Hepatocyte (in vitro differentiated cells): ENCODE results near the gene SLC13A3. TPM values are rescaled to one million over a fixed set of nuclear protein-coding genes. Genes with fewer than 3 reads are reported as not detected.

Source experiments
- DNase-seq: peaks from one replicate; pipeline ENCODE4 v3.0.0-alpha.2; 2016; ENCODE audit warnings: low spot score
- H2AFZ ChIP-seq: fragments of 200-600 bp; sonication (generic); 2 replicates; pipeline ENCODE4 v1.6.0; 2016; ENCODE audit warnings: antibody characterized with exemption, mild to moderate bottlenecking
- H3K27ac ChIP-seq: fragments of 200-600 bp; sonication (generic); 2 replicates; pipeline ENCODE4 v1.5.1; 2016; ENCODE audit warnings: mild to moderate bottlenecking
- H3K27me3 ChIP-seq: fragments of 200-600 bp; sonication (generic); 2 replicates; pipeline ENCODE4 v1.6.1; 2016
- H3K36me3 ChIP-seq: fragments of 200-600 bp; sonication (generic); replicated peaks from 2 replicates; pipeline ENCODE4 v1.5.1; 2016; ENCODE audit warnings: low read depth; ENCODE audit not compliant: insufficient read depth
- H3K4me1 ChIP-seq: fragments of 200-600 bp; sonication (generic); 2 replicates; pipeline ENCODE4 v1.5.1; 2016; ENCODE audit warnings: mild to moderate bottlenecking, moderate library complexity; ENCODE audit not compliant: insufficient read depth
- H3K4me2 ChIP-seq: fragments of 200-600 bp; sonication (generic); 2 replicates; pipeline ENCODE4 v1.6.0; 2016
- H3K4me3 ChIP-seq: fragments of 200-600 bp; sonication (generic); 2 replicates; pipeline ENCODE4 v1.5.1; 2016; ENCODE audit warnings: mild to moderate bottlenecking
- H3K79me2 ChIP-seq: fragments of 200-600 bp; sonication (generic); 2 replicates; pipeline ENCODE4 v1.6.0; 2017; ENCODE audit warnings: mild to moderate bottlenecking
- H3K9me2 ChIP-seq: fragments of 200-600 bp; sonication (generic); replicated peaks from 2 replicates; pipeline ENCODE4 v1.6.0; 2017; ENCODE audit warnings: mild to moderate bottlenecking; ENCODE audit not compliant: insufficient read depth
- H3K9me3 ChIP-seq: fragments of 200-600 bp; sonication (generic); 2 replicates; pipeline ENCODE4 v1.5.1; 2016; ENCODE audit warnings: low read depth, mild to moderate bottlenecking
- H4K20me1 ChIP-seq: fragments of 200-600 bp; sonication (generic); 2 replicates; pipeline ENCODE4 v1.6.0; 2016; ENCODE audit warnings: mild to moderate bottlenecking; ENCODE audit not compliant: insufficient read depth, poor library complexity, severe bottlenecking
- EZH2 ChIP-seq: fragments of 200-600 bp; sonication (generic); IDR thresholded peaks from 2 replicates; pipeline ENCODE4 v1.6.1; 2016; ENCODE audit warnings: antibody characterized with exemption, mild to moderate bottlenecking, borderline replicate concordance
- EZH2phosphoT487 ChIP-seq: fragments of 200-600 bp; sonication (generic); IDR thresholded peaks from one replicate; pipeline ENCODE4 v1.6.1; 2018; ENCODE audit warnings: antibody characterized with exemption, mild to moderate bottlenecking, low read depth, moderate library complexity; ENCODE audit not compliant: unreplicated experiment, severe bottlenecking
- WGBS: methylation state at CpG from one replicate; pipeline ENCODE4 v1.1.6; 2016; ENCODE audit warnings: low lambda C conversion rate; ENCODE audit errors: missing lambda C conversion rate; 5-methylcytosine and 5-hydroxymethylcytosine counted together
- polyA plus RNA-seq: library from polyadenylated mRNA; unstranded; fragments of >200 nt; fragmentation: Nextera tagmentation; extraction: Ambion mirVana; gene quantifications from 2 replicates; pipeline ENCODE4 v1.2.1, GENCODE V29; 2016
- total RNA-seq: library from RNA; depleted of rRNA; stranded (reverse); fragments of >200 nt; gene quantifications from 2 replicates; pipeline ENCODE4 v1.2.3, GENCODE V29; 2014
- TF ChIP-seq, protein P1 (sequence below): fragments of 200-600 bp; sonication (generic); IDR thresholded peaks from 2 replicates; pipeline ENCODE4 v1.5.1; 2016; ENCODE audit warnings: antibody characterized with exemption, mild to moderate bottlenecking; ENCODE audit not compliant: poor library complexity

SLC13A3 gene
- total and polyA plus RNA-seq, 2 experiments from 2014 or later: 1.8 to 9.4 TPM

GRCh38 chr20:46520976-46521579 is 130.2 kb downstream of the SLC13A3 start:
- H3K4me2 ChIP-seq: no peak overlapping the region

DNA sequence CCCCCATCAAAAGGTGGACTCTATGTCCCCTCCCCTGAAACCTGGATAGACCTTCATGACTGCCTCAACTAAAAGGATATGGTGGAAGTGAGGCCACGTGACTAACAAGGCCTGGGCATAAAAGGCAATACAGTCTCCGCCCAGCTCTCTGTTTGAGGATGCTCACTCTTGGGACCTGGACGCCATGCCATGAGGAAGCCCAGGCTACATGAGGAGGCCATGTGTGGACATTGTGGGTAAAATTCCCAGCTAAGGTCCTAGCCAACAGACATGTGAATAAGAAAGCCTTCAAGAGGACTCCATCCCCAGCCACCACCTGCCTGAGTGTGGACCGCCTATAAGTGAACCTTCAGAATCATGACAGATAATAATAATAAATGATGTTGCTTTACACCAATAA is 130.7 kb downstream of the SLC13A3 start:
- Histone ChIP-seq H3K4me3 (no peak overlapping the region), H3K27me3 (peaks cover 10% of the 10 kb centered on the region), H2AFZ (no peak overlapping the region), H3K27ac (no peak overlapping the region), H3K36me3 (no peaks in the 10 kb centered on the region), H3K79me2 (no peaks in the 10 kb centered on the region), H3K9me2 (no peaks in the 10 kb centered on the region), H3K9me3 (no peaks in the 10 kb centered on the region), H4K20me1 (no peaks in the 10 kb centered on the region), H3K4me1 (no peaks in the 10 kb centered on the region), H3K4me2 (no peak overlapping the region)
- DNase-seq: no peak
- TF ChIP-seq EZH2 (no peak), EZH2phosphoT487 (no peak)
- TF ChIP-seq, protein P1, sequence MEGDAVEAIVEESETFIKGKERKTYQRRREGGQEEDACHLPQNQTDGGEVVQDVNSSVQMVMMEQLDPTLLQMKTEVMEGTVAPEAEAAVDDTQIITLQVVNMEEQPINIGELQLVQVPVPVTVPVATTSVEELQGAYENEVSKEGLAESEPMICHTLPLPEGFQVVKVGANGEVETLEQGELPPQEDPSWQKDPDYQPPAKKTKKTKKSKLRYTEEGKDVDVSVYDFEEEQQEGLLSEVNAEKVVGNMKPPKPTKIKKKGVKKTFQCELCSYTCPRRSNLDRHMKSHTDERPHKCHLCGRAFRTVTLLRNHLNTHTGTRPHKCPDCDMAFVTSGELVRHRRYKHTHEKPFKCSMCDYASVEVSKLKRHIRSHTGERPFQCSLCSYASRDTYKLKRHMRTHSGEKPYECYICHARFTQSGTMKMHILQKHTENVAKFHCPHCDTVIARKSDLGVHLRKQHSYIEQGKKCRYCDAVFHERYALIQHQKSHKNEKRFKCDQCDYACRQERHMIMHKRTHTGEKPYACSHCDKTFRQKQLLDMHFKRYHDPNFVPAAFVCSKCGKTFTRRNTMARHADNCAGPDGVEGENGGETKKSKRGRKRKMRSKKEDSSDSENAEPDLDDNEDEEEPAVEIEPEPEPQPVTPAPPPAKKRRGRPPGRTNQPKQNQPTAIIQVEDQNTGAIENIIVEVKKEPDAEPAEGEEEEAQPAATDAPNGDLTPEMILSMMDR: no peak
- WGBS: 88% methylated on average over 4 of the region's 4 CpGs

More at GRCh38 chr20:46520976-46521579, 130.2 kb downstream of the SLC13A3 start:
- peak; percentile 75 for DNase-seq
- H3K9me2 ChIP-seq: no peaks in the 10 kb centered on the region
- 34% methylated on average over 4 of the region's 4 CpGs for WGBS
- no peaks in the 10 kb centered on the region for H3K9me3 ChIP-seq
- H3K4me1 ChIP-seq: no peaks in the 10 kb centered on the region
- H2AFZ ChIP-seq: no peak overlapping the region
- no peaks in the 10 kb centered on the region for H3K79me2 ChIP-seq
- peaks cover 7% of the 10 kb centered on the region for H3K27me3 ChIP-seq
- no peak overlapping the region for H3K4me3 ChIP-seq
- H3K27ac ChIP-seq: no peak overlapping the region
- TF ChIP-seq EZH2: no peak
- TF ChIP-seq, protein P1: peak; percentile 61
- H3K36me3 ChIP-seq: no peaks in the 10 kb centered on the region
- no peaks in the 10 kb centered on the region for H4K20me1 ChIP-seq

- H2AFZ ChIP-seq: no peak overlapping the region
- H3K9me2 ChIP-seq: no peaks in the 10 kb centered on the region
- H3K9me3 ChIP-seq: no peaks in the 10 kb centered on the region
- DNase-seq: no peak
- H3K27me3 ChIP-seq: peaks cover 13% of the 10 kb centered on the region
- H3K36me3 ChIP-seq: no peaks in the 10 kb centered on the region
- H3K79me2 ChIP-seq: no peaks in the 10 kb centered on the region
- H4K20me1 ChIP-seq: no peaks in the 10 kb centered on the region
- TF ChIP-seq, protein P1: no peak
- no peak for TF ChIP-seq EZH2
- TF ChIP-seq EZH2phosphoT487: no peak
- 77% methylated on average over 3 of the region's 3 CpGs for WGBS
- no peak overlapping the region for H3K4me3 ChIP-seq
- H3K4me2 ChIP-seq: no peak overlapping the region
- H3K4me1 ChIP-seq: no peaks in the 10 kb centered on the region
- no peak overlapping the region for H3K27ac ChIP-seq
These were observed 131.7 kb downstream of the SLC13A3 start for GRCh38 chr20:46519471-46520068.
